Stomach (tissue), 4 donors: Measurements from ENCODE around the gene SFRP5.

Experiments
- CTCF ChIP-seq, 7 experiments: fragments of 450-650 bp in 4 of 7; fragments of 200-600 bp in 3 of 7; sonication (generic) in 3 of 7; IDR thresholded peaks; one replicate each; pipeline ENCODE4 v1.5.1; 2016 to 2019; ENCODE audit warnings: antibody characterized with exemption in 7 of 7, control low read depth in 2 of 7, mild to moderate bottlenecking in 1 of 7
- EP300 ChIP-seq: sonication (generic); formaldehyde crosslinking; IDR thresholded peaks from one replicate; pipeline ENCODE4 v1.6.1; 2017; ENCODE audit warnings: antibody characterized with exemption
- POLR2A ChIP-seq, 4 donors: fragments of 450-650 bp; IDR thresholded peaks; one replicate each; pipeline ENCODE4 v1.6.1; 2016; ENCODE audit warnings: antibody characterized with exemption in 4 of 4, control low read depth in 2 of 4, mild to moderate bottlenecking in 1 of 4, moderate library complexity in 1 of 4

GRCh38 chr10:97778452-97779302 lies 6.9 kb upstream of the SFRP5 start:
- TF ChIP-seq CTCF (IDR thresholded peaks at IDR 0.05) (no peak), EP300 (no peak), POLR2A (IDR thresholded peaks at IDR 0.05) (no peak)
